H9 (cell line): ENCODE measurements around the gene PPFIA4. TPM values are rescaled to one million over a fixed set of nuclear protein-coding genes. Genes with fewer than 3 reads are reported as not detected.

Source experiments
- DNase-seq: peaks from one replicate; pipeline ENCODE4 v3.0.0-alpha.2; 2017
- H2AFZ ChIP-seq: one replicate; pipeline ENCODE4 v1.6.1; 2013; ENCODE audit warnings: mild to moderate bottlenecking, low read length, control low read depth, moderate library complexity
- H2AK5ac ChIP-seq: 2 replicates; pipeline ENCODE4 v1.6.1; 2013; ENCODE audit warnings: low read length, control low read depth, mixed read lengths; ENCODE audit not compliant: insufficient read length
- H2BK120ac ChIP-seq: one replicate; pipeline ENCODE4 v1.6.1; 2013; ENCODE audit warnings: low read depth, mild to moderate bottlenecking, low read length, control low read depth, inconsistent platforms; ENCODE audit not compliant: poor library complexity, severe bottlenecking
- H2BK12ac ChIP-seq: 2 replicates; pipeline ENCODE4 v1.6.1; 2013; ENCODE audit warnings: low read length, control low read depth, mixed read lengths, low read depth; ENCODE audit not compliant: insufficient read length
- H2BK15ac ChIP-seq: 2 replicates; pipeline ENCODE4 v1.6.1; 2013; ENCODE audit warnings: low read depth, low read length, control low read depth
- H2BK20ac ChIP-seq: one replicate; pipeline ENCODE4 v1.6.1; 2013; ENCODE audit warnings: low read depth, mild to moderate bottlenecking, low read length, control low read depth, inconsistent platforms; ENCODE audit not compliant: poor library complexity, severe bottlenecking
- H2BK5ac ChIP-seq: 2 replicates; pipeline ENCODE4 v1.6.1; 2013; ENCODE audit warnings: low read length, control low read depth, mixed read lengths; ENCODE audit not compliant: insufficient read length
- H3K14ac ChIP-seq: 2 replicates; pipeline ENCODE4 v1.6.1; 2013; ENCODE audit warnings: low read length, control low read depth; ENCODE audit not compliant: insufficient read depth
- H3K18ac ChIP-seq: 2 replicates; pipeline ENCODE4 v1.6.1; 2013; ENCODE audit warnings: low read depth, mild to moderate bottlenecking, mixed read lengths, low read length, control low read depth; ENCODE audit not compliant: insufficient read length
- H3K23ac ChIP-seq: 2 replicates; pipeline ENCODE4 v1.6.1; 2013; ENCODE audit warnings: low read length, control low read depth, mixed read lengths, low read depth; ENCODE audit not compliant: insufficient read length
- H3K23me2 ChIP-seq: 2 replicates; pipeline ENCODE4 v1.6.1; 2013; ENCODE audit warnings: low read depth, mild to moderate bottlenecking, mixed read lengths, low read length, control low read depth; ENCODE audit not compliant: insufficient read length, poor library complexity, severe bottlenecking
- H3K27ac ChIP-seq: 2 replicates; pipeline ENCODE4 v1.5.1; 2013; ENCODE audit warnings: low read length, control low read depth, mixed read lengths, low read depth; ENCODE audit not compliant: insufficient read length
- H3K27me3 ChIP-seq: 2 replicates; pipeline ENCODE4 v1.6.1; 2013; ENCODE audit warnings: low read length, control low read depth, inconsistent platforms; ENCODE audit not compliant: insufficient read depth
- H3K4ac ChIP-seq: 2 replicates; pipeline ENCODE4 v1.6.1; 2013; ENCODE audit warnings: low read depth, mild to moderate bottlenecking, control low read depth, inconsistent platforms, low read length, moderate library complexity
- H3K4me1 ChIP-seq: 2 replicates; pipeline ENCODE4 v1.6.1; 2013; ENCODE audit warnings: low read length, control low read depth, inconsistent platforms; ENCODE audit not compliant: insufficient read depth
- H3K4me2 ChIP-seq: 2 replicates; pipeline ENCODE4 v1.6.1; 2013; ENCODE audit warnings: low read length, control low read depth, mixed read lengths; ENCODE audit not compliant: insufficient read length, insufficient read depth
- H3K56ac ChIP-seq: 2 replicates; pipeline ENCODE4 v1.6.1; 2013; ENCODE audit warnings: low read depth, mild to moderate bottlenecking, mixed read lengths, low read length, control low read depth; ENCODE audit not compliant: insufficient read length
- H3K79me1 ChIP-seq: 2 replicates; pipeline ENCODE4 v1.6.1; 2013; ENCODE audit warnings: low read depth, mild to moderate bottlenecking, moderate library complexity, low read length, control low read depth, inconsistent platforms; ENCODE audit not compliant: insufficient read depth, poor library complexity, severe bottlenecking
- H3K79me2 ChIP-seq: 2 replicates; pipeline ENCODE4 v1.6.1; 2013; ENCODE audit warnings: low read length, control low read depth, inconsistent platforms; ENCODE audit not compliant: insufficient read depth
- H3K9ac ChIP-seq: 2 replicates; pipeline ENCODE4 v1.6.1; 2013; ENCODE audit warnings: low read length, control low read depth, mixed read lengths; ENCODE audit not compliant: insufficient read length; ENCODE audit errors: extremely low read depth
- H3K9me3 ChIP-seq: one replicate; pipeline ENCODE4 v1.6.1; 2013; ENCODE audit warnings: low read depth, low read length, inconsistent platforms; ENCODE audit not compliant: control insufficient read depth
- H3T11ph ChIP-seq: one replicate; pipeline ENCODE4 v1.6.1; 2013; ENCODE audit warnings: mild to moderate bottlenecking, low read length, control low read depth, inconsistent platforms
- H4K20me1 ChIP-seq: one replicate; pipeline ENCODE4 v1.6.1; 2013; ENCODE audit not compliant: control insufficient read depth, insufficient read length, insufficient read depth
- H4K5ac ChIP-seq: 2 replicates; pipeline ENCODE4 v1.6.1; 2013; ENCODE audit warnings: low read depth, mild to moderate bottlenecking, mixed read lengths, low read length, control low read depth; ENCODE audit not compliant: insufficient read length
- H4K8ac ChIP-seq: replicated peaks from 2 replicates; pipeline ENCODE4 v1.6.1; 2013; ENCODE audit warnings: low read length, control low read depth, mixed read lengths, low read depth; ENCODE audit not compliant: insufficient read length
- H4K91ac ChIP-seq: 2 replicates; pipeline ENCODE4 v1.6.1; 2013; ENCODE audit warnings: low read depth, mild to moderate bottlenecking, moderate library complexity, mixed read lengths, low read length, control low read depth; ENCODE audit not compliant: insufficient read length
- H3K27ac Mint-ChIP-seq, 3 experiments: 2 replicates in 2 of 3; 3 replicates in 1 of 3; pipeline ENCODE4 v1.8.0; 2020 to 2021; ENCODE audit warnings: mixed read lengths in 3 of 3, mild to moderate bottlenecking in 1 of 3, moderate library complexity in 1 of 3
- H3K27me3 Mint-ChIP-seq: 2 replicates; pipeline ENCODE4 v1.8.0; 2021; ENCODE audit warnings: low read depth, mild to moderate bottlenecking, moderate library complexity, mixed read lengths
- H3K36me3 Mint-ChIP-seq, 3 experiments: 2 replicates in 2 of 3; 3 replicates in 1 of 3; pipeline ENCODE4 v1.8.0; 2020 to 2021; ENCODE audit warnings: low read depth in 3 of 3, mixed read lengths in 3 of 3; ENCODE audit not compliant: insufficient read depth in 1 of 3
- H3K4me1 Mint-ChIP-seq, 2 experiments: 2 replicates each; pipeline ENCODE4 v1.8.0; 2020; ENCODE audit warnings: mixed read lengths in 2 of 2
- H3K4me3 Mint-ChIP-seq, 2 experiments: 2 replicates in 1 of 2; 3 replicates in 1 of 2; pipeline ENCODE4 v1.8.0; 2020 to 2021; ENCODE audit warnings: mild to moderate bottlenecking in 2 of 2, mixed read lengths in 2 of 2, moderate library complexity in 1 of 2
- H3K9me3 Mint-ChIP-seq, 2 experiments: 2 replicates in 1 of 2; 3 replicates in 1 of 2; pipeline ENCODE4 v1.8.0; 2020; ENCODE audit warnings: mild to moderate bottlenecking in 2 of 2, mixed read lengths in 2 of 2, moderate library complexity in 1 of 2
- WGBS: extraction: QIAGEN DNeasy Blood & Tissue Kit; methylation state at CpG from one replicate; pipeline ENCODE4 v1.1.7; 2013; ENCODE audit warnings: missing lambda C conversion rate, low lambda C conversion rate, mixed read lengths; ENCODE audit not compliant: insufficient read length; ENCODE audit errors: extremely low coverage; 5-methylcytosine and 5-hydroxymethylcytosine counted together
- total RNA-seq: library from RNA; stranded (reverse); gene quantifications from 2 replicates; pipeline ENCODE4 v1.2.1, GENCODE V29; 2021
- TF ChIP-seq, protein P1 (sequence below): fragments of 200-600 bp; sonication (generic); conservative IDR thresholded peaks from 3 replicates; pipeline ENCODE4 v1.8.0; 2021; ENCODE audit warnings: antibody characterized with exemption, mild to moderate bottlenecking

Gene PPFIA4
- total RNA-seq, 1 experiment from 2014 or later = 3.9 TPM

DNA sequence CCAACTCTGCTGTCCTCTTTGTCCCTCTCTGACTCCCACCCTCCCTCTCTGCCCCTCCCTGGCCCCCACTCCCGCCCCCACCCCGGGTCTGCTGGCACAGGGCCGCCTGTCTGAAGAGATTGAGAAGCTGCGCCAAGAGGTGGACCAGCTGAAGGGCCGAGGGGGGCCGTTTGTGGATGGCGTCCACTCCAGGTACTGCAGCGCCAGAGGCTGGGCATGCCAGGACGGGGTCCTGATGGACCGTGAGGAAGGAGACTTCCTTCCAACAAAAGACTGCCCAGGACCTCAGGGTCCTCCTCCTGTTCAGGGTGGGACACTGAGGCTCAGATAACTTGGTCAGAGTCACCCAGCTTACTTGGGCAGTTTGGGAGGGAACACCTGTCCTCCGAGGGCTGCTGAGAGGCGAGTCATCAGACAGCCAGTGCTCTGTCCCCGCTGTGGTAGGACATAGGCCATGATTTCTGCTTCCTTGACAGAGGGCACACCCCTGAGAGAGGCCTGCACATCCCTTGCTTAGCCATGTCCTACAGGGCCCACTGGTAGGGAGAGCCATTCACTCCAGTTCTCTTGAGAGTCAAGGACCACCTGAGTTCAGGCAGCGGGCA is 23.4 kb downstream of the PPFIA4 start:
- Histone ChIP-seq H3K4me2 (no peak overlapping the region), H3K4me1 (peaks cover 2% of the 10 kb centered on the region; the same call in 1 of the 2 replicates), H3K79me2 (no peaks in the 10 kb centered on the region), H2AFZ (no peak overlapping the region), H2BK20ac (no peak overlapping the region), H2BK15ac (no peak overlapping the region), H4K20me1 (no peaks in the 10 kb centered on the region), H3K9ac (no peak overlapping the region), H4K91ac (no peak overlapping the region), H2BK5ac (no peak overlapping the region), H3K4ac (no peak overlapping the region), H3K27ac (no peak overlapping the region), H2BK120ac (no peak overlapping the region), H2BK12ac (no peak overlapping the region), H3K18ac (no peak overlapping the region), H2AK5ac (no peak overlapping the region), H3K27me3 (no peaks in the 10 kb centered on the region), H4K5ac (no peak overlapping the region), H3K79me1 (no peaks in the 10 kb centered on the region), H3K23me2 (no peaks in the 10 kb centered on the region), H3K14ac (no peak overlapping the region; the same call in 1 of the 2 replicates), H3K23ac (no peak overlapping the region), H4K8ac (no peak overlapping the region), H3K9me3 (no peaks in the 10 kb centered on the region), H3K56ac (no peak overlapping the region), H3T11ph (no peak overlapping the region)
- Mint-ChIP-seq H3K27ac (no peak overlapping the region; a peak in 1 of 7 replicates), H3K4me3 (no peak overlapping the region), H3K27me3 (no peaks in the 10 kb centered on the region; the same call in 1 of the 2 replicates), H3K36me3 (peaks cover 0 to 19% (median 9%) of the 10 kb centered on the region in 3 experiments; a peak in 4 of 7 replicates), H3K4me1 (peaks cover 36 to 62% of the 10 kb centered on the region in 2 experiments), H3K9me3 (no peaks in the 10 kb centered on the region)
- WGBS = no CpG with 5 or more reads among the region's 14 CpGs
- DNase-seq = no peak
- TF ChIP-seq, protein P1, sequence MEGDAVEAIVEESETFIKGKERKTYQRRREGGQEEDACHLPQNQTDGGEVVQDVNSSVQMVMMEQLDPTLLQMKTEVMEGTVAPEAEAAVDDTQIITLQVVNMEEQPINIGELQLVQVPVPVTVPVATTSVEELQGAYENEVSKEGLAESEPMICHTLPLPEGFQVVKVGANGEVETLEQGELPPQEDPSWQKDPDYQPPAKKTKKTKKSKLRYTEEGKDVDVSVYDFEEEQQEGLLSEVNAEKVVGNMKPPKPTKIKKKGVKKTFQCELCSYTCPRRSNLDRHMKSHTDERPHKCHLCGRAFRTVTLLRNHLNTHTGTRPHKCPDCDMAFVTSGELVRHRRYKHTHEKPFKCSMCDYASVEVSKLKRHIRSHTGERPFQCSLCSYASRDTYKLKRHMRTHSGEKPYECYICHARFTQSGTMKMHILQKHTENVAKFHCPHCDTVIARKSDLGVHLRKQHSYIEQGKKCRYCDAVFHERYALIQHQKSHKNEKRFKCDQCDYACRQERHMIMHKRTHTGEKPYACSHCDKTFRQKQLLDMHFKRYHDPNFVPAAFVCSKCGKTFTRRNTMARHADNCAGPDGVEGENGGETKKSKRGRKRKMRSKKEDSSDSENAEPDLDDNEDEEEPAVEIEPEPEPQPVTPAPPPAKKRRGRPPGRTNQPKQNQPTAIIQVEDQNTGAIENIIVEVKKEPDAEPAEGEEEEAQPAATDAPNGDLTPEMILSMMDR = no peak
